A673 (cell line): ENCODE results near the gene DSC1. TPM values are rescaled to one million over a fixed set of nuclear protein-coding genes. Genes with fewer than 3 reads are reported as not detected.
"Not testable (repeated sequence)": the region's sequence is repeated elsewhere in the genome, so short reads cannot be mapped to it uniquely, and the experiment has no call there.

Experiments
- BruUV-seq: library from RNA; stranded (reverse); fragments of 400-500 nt; replicated peaks from 2 replicates; lab custom pipeline; 2021; lab: Mats Ljungman, UMichigan
- CTCF ChIA-PET: fragments of 300-600 bp; sonication (Branson Sonifier 250); formaldehyde crosslinking; loops from one replicate; lab custom pipeline; 2022; ENCODE audit warnings: antibody characterized with exemption; lab: Charles Lee
- POLR2A ChIA-PET: fragments of 300-600 bp; sonication (Branson Sonifier 250); formaldehyde crosslinking; loops from one replicate; lab custom pipeline; 2022; ENCODE audit warnings: antibody characterized with exemption; ENCODE audit not compliant: low non-redundant PET; lab: Charles Lee
- DNase-seq: peaks from one replicate; pipeline ENCODE4 v3.0.0-alpha.2; 2015; ENCODE audit warnings: low spot score
- H3K27ac ChIP-seq: fragments of 200-600 bp; sonication (generic); 2 replicates; pipeline ENCODE4 v1.5.1; 2016; ENCODE audit warnings: mixed run types, low read depth, mild to moderate bottlenecking, mixed read lengths, antibody characterized with exemption, low read length; ENCODE audit not compliant: poor library complexity, severe bottlenecking
- H3K27me3 ChIP-seq: fragments of 200-600 bp; sonication (generic); replicated peaks from 2 replicates; pipeline ENCODE4 v1.6.1; 2017; ENCODE audit warnings: mixed run types, low read depth, mild to moderate bottlenecking, mixed read lengths, antibody characterized with exemption, low read length; ENCODE audit not compliant: insufficient read depth, poor library complexity
- H3K36me3 ChIP-seq: fragments of 200-600 bp; sonication (generic); 2 replicates; pipeline ENCODE4 v1.6.1; 2016; ENCODE audit warnings: mixed run types, mild to moderate bottlenecking, mixed read lengths, antibody characterized with exemption, low read length; ENCODE audit not compliant: insufficient read depth, poor library complexity, severe bottlenecking
- H3K4me1 ChIP-seq: fragments of 200-600 bp; sonication (generic); 2 replicates; pipeline ENCODE4 v1.6.1; 2017; ENCODE audit warnings: mixed run types, mild to moderate bottlenecking, mixed read lengths, antibody characterized with exemption, low read length; ENCODE audit not compliant: insufficient read depth, poor library complexity, severe bottlenecking
- H3K4me3 ChIP-seq: fragments of 200-600 bp; sonication (generic); 2 replicates; pipeline ENCODE4 v1.5.1; 2016; ENCODE audit warnings: low read depth, mixed run types, mild to moderate bottlenecking, mixed read lengths, low read length; ENCODE audit not compliant: poor library complexity, severe bottlenecking
- H3K9me3 ChIP-seq: fragments of 200-600 bp; sonication (generic); 2 replicates; pipeline ENCODE4 v1.6.1; 2016; ENCODE audit warnings: mixed run types, low read depth, mild to moderate bottlenecking, mixed read lengths, antibody characterized with exemption, low read length; ENCODE audit not compliant: poor library complexity, severe bottlenecking
- EZH2 ChIP-seq: fragments of 200-600 bp; sonication (generic); IDR thresholded peaks from 2 replicates; pipeline ENCODE4 v1.6.1; 2017; ENCODE audit warnings: borderline replicate concordance, low read depth, mild to moderate bottlenecking, mixed read lengths, antibody characterized with exemption, low read length; ENCODE audit not compliant: poor library complexity, severe bottlenecking
- intact Hi-C: fragments of 100-400 bp; cut with micrococcal nuclease; formaldehyde crosslinking; loops from one replicate; pipeline ENCODE4 v1.10.0; 2022; ENCODE audit not compliant: unreplicated experiment
- total RNA-seq: library from RNA; stranded (reverse); gene quantifications from 2 replicates; pipeline ENCODE4 v1.2.3, GENCODE V29; 2021
- TF ChIP-seq, protein P1 (sequence below): fragments of 300-800, 200-600 bp; sonication (generic); conservative IDR thresholded peaks from 2 replicates; pipeline ENCODE4 v1.5.1; 2017; ENCODE audit warnings: low read depth, mild to moderate bottlenecking, antibody characterized with exemption, low read length, moderate library complexity, mixed read lengths

The DSC1 gene
- total RNA-seq, 1 experiment from 2014 or later: not detected

GRCh38 chr18:31183302-31183701 is 20.6 kb upstream of the DSC1 start:
- intact Hi-C loops: no loop called here
- Histone ChIP-seq H3K27me3 (no peaks in the 10 kb centered on the region), H3K4me3 (no peak overlapping the region), H3K27ac (no peak overlapping the region), H3K36me3 (no peaks in the 10 kb centered on the region), H3K9me3 (no peaks in the 10 kb centered on the region), H3K4me1 (no peaks in the 10 kb centered on the region)
- no TSS peak for BruUV-seq
- no peak for DNase-seq
- POLR2A ChIA-PET: no interaction called here
- no peak for TF ChIP-seq EZH2
- TF ChIP-seq, protein P1, sequence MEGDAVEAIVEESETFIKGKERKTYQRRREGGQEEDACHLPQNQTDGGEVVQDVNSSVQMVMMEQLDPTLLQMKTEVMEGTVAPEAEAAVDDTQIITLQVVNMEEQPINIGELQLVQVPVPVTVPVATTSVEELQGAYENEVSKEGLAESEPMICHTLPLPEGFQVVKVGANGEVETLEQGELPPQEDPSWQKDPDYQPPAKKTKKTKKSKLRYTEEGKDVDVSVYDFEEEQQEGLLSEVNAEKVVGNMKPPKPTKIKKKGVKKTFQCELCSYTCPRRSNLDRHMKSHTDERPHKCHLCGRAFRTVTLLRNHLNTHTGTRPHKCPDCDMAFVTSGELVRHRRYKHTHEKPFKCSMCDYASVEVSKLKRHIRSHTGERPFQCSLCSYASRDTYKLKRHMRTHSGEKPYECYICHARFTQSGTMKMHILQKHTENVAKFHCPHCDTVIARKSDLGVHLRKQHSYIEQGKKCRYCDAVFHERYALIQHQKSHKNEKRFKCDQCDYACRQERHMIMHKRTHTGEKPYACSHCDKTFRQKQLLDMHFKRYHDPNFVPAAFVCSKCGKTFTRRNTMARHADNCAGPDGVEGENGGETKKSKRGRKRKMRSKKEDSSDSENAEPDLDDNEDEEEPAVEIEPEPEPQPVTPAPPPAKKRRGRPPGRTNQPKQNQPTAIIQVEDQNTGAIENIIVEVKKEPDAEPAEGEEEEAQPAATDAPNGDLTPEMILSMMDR: no peak
- CTCF ChIA-PET: no interaction called here

DNA sequence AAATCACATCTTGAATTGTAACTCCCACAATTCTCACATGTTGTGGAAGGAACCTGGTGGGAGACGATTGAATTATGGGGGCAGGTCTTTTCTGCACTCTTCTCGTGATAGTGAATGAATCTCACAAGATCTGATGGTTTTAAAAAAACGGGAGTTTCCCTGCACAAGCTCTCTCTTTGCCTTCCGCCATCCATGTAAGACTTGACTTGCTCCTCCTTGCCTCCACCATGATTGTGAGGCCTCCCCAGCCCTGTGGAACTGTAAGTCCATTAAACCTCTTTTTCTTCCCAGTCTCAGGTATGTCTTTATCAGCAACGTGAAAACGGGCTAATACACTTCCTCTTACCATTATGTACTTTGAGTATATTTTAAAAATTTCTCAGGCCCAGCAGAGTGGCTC is 14.7 kb upstream of the DSC1 start:
- H3K9me3 ChIP-seq, H3K4me1 ChIP-seq, H3K36me3 ChIP-seq, BruUV-seq, DNase-seq, CTCF ChIA-PET, H3K27ac ChIP-seq, POLR2A ChIA-PET, H3K27me3 ChIP-seq, H3K4me3 ChIP-seq, intact Hi-C loops: not testable (repeated sequence)

- ChIA-PET CTCF (no interaction called here), POLR2A (no interaction called here)
- Histone ChIP-seq H3K4me1 (no peaks in the 10 kb centered on the region), H3K36me3 (no peaks in the 10 kb centered on the region), H3K27me3 (no peaks in the 10 kb centered on the region), H3K27ac (no peak overlapping the region), H3K4me3 (no peak overlapping the region), H3K9me3 (no peaks in the 10 kb centered on the region)
- DNase-seq: no peak
- no TSS peak for BruUV-seq
- TF ChIP-seq, protein P1: no peak
- no peak for TF ChIP-seq EZH2
- intact Hi-C loops: no loop called here
Measured at GRCh38 chr18:31176531-31176930, 13.9 kb upstream of the DSC1 start.

DNA sequence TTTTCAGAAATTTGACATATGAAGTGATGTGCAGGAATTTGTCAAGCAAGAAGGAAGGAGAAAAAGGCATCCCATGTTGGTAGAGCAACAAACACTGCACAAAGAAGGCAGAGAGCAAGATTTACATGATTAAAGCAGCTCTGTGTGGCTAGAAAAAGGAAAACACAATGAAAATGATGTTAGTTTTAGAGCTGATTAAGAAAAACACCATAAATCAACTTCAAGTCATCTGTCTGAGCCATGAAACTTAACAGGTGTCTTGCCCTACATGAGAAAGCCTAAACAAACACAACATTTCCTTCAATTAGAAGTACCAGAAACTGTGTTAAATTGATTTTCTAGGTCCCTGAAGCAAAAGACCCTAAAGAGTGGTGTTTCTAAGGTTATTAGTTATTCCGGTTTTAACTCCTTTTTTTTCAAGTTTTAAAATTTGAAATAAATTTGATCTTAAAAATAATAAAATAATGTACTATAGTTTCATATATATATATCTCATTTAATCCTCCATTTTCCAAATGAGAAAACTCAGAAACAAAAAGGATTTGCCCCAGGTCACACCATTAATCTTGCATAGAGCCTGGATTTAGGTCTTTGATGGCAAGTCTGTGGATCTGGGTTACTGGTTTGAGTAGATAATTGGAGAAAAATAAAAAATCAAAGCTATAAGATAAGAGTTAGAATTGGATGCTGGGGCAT is 8.6 kb upstream of the DSC1 start:
- TF ChIP-seq, protein P1: no peak
- TF ChIP-seq EZH2: no peak
- no TSS peak for BruUV-seq
- no peak overlapping the region for H3K27ac ChIP-seq
- ChIA-PET CTCF (no interaction called here), POLR2A (no interaction called here)
- no peaks in the 10 kb centered on the region for H3K9me3 ChIP-seq
- DNase-seq: no peak
- intact Hi-C loops: no loop called here
- H3K4me3 ChIP-seq: no peak overlapping the region
- no peaks in the 10 kb centered on the region for H3K36me3 ChIP-seq
- H3K4me1 ChIP-seq: no peaks in the 10 kb centered on the region
- no peaks in the 10 kb centered on the region for H3K27me3 ChIP-seq
